Memory B cell (primary cell): ENCODE data around the gene APBA3.
A peak's percentile ranks its signal among the peaks of the same experiment; 100 is the strongest.

ENCODE experiments used
- ATAC-seq: fragments of 150-1000 bp; cut with Tn5 transposase; 2 replicates; pipeline ENCODE4 v1.10.0; 2021; ENCODE audit warnings: low read depth, mild to moderate bottlenecking, moderate library complexity
- DNase-seq, 2 donors: peaks; one replicate each; pipeline ENCODE4 v3.0.0; 2022; ENCODE audit warnings: low spot score in 2 of 2
- H3K27ac Mint-ChIP-seq: one replicate; pipeline ENCODE4 v1.8.0; 2022; ENCODE audit warnings: mild to moderate bottlenecking, moderate library complexity, mixed read lengths
- H3K27me3 Mint-ChIP-seq: one replicate; pipeline ENCODE4 v1.8.0; 2022; ENCODE audit warnings: mixed read lengths
- H3K36me3 Mint-ChIP-seq: one replicate; pipeline ENCODE4 v1.8.0; 2022; ENCODE audit warnings: mild to moderate bottlenecking, mixed read lengths
- H3K4me1 Mint-ChIP-seq: one replicate; pipeline ENCODE4 v1.8.0; 2022; ENCODE audit warnings: mixed read lengths
- H3K4me3 Mint-ChIP-seq: one replicate; pipeline ENCODE4 v1.8.0; 2022; ENCODE audit warnings: mild to moderate bottlenecking, moderate library complexity, mixed read lengths
- H3K9me3 Mint-ChIP-seq: one replicate; pipeline ENCODE4 v1.8.0; 2022; ENCODE audit warnings: mixed read lengths

The APBA3 gene

GRCh38 chr19:3734310-3734600 is 27.2 kb downstream of the APBA3 start:
- no peak for ATAC-seq
- peaks cover 16% of the 10 kb centered on the region for H3K27me3 Mint-ChIP-seq
- H3K4me1 Mint-ChIP-seq = no peaks in the 10 kb centered on the region
- H3K9me3 Mint-ChIP-seq = no peaks in the 10 kb centered on the region
- no peaks in the 10 kb centered on the region for H3K36me3 Mint-ChIP-seq
- no peak overlapping the region for H3K4me3 Mint-ChIP-seq
- H3K27ac Mint-ChIP-seq = no peak overlapping the region
- no peak for DNase-seq

DNA sequence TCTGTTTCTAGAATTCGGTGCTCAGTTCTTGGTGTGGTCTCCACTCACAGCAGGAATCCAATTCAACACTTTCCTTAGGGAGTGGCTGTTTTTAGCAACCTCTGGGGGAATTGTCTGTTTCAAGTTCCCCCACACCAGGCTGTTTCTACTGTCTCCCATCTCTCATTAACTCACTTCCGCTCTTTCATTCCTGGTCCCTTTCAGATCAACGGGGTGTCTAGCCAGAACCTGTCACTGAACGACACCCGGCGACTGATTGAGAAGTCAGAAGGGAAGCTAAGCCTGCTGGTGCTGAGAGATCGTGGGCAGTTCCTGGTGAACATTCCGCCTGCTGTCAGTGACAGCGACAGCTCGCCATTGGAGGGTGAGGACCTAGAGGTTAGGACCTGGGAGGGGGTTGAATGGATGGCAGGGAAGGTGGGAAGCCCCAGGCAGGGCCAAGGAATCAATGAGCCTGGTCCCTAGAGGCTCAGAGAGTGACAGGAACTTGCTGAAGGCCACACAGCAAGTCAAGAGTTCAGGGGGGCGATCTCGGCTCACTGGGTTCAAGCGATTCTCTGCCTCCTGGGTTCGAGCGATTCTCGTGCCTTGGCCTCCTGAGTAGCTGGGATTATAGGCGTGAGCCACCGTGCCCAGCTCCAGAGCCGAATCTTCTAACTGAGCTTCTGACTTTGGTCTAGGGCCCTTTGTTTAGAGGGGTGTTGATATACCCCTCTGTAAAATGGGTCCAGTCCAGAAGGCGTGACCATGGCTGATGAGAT is 27.8 kb downstream of the APBA3 start:
- DNase-seq = no peak
- Mint-ChIP-seq H3K4me1 (no peaks in the 10 kb centered on the region), H3K9me3 (no peaks in the 10 kb centered on the region), H3K27ac (no peak overlapping the region), H3K27me3 (peaks cover 16% of the 10 kb centered on the region), H3K4me3 (no peak overlapping the region), H3K36me3 (no peaks in the 10 kb centered on the region)
- no peak for ATAC-seq

DNA sequence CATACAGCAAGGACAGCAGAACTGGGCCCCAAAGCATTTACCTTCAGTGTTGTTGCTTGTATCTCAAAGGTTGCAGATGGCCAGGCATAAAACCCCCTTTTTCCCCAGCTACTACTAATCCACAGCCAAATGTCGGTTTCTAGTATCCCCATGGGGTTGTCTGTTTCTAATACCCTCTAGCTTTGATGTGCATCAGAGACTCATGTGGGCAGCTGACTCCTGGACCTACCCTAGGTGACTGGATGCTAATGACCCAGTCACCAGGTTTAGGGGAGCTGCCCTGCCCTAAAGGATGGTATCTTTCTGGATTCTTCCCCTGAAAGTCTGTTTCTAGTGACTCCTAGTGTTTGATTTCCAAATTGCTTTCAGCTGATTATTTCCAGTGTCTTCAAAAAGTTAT is 29.4 kb downstream of the APBA3 start:
- Mint-ChIP-seq H3K36me3 (no peaks in the 10 kb centered on the region), H3K4me1 (no peaks in the 10 kb centered on the region), H3K27me3 (peaks cover 7% of the 10 kb centered on the region), H3K9me3 (no peaks in the 10 kb centered on the region), H3K4me3 (no peak overlapping the region), H3K27ac (no peak overlapping the region)
- DNase-seq (no peak), ATAC-seq (no peak)

DNA sequence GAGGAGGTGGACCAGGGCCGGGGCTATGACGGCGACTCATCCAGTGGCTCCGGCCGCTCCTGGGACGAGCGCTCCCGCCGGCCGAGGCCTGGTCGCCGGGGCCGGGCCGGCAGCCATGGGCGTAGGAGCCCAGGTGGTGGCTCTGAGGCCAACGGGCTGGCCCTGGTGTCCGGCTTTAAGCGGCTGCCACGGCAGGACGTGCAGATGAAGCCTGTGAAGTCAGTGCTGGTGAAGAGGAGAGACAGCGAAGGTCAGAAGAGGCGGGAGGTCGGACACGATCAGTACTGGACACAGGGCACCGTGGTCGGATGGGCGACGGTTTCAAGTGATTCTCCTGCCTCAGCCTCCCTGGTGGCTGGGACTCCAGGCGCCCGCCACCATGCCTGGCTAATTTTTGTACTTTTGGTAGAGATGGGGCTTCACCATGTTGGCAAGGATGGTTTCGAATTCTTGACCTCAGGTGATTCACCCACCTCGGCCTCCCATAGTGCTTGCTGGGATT is 31.0 kb downstream of the APBA3 start:
- no peak for ATAC-seq
- Mint-ChIP-seq H3K27me3 (peaks cover 1% of the 10 kb centered on the region), H3K4me1 (no peaks in the 10 kb centered on the region), H3K36me3 (no peaks in the 10 kb centered on the region), H3K9me3 (no peaks in the 10 kb centered on the region), H3K27ac (no peak overlapping the region), H3K4me3 (no peak overlapping the region)
- no peak for DNase-seq

DNA sequence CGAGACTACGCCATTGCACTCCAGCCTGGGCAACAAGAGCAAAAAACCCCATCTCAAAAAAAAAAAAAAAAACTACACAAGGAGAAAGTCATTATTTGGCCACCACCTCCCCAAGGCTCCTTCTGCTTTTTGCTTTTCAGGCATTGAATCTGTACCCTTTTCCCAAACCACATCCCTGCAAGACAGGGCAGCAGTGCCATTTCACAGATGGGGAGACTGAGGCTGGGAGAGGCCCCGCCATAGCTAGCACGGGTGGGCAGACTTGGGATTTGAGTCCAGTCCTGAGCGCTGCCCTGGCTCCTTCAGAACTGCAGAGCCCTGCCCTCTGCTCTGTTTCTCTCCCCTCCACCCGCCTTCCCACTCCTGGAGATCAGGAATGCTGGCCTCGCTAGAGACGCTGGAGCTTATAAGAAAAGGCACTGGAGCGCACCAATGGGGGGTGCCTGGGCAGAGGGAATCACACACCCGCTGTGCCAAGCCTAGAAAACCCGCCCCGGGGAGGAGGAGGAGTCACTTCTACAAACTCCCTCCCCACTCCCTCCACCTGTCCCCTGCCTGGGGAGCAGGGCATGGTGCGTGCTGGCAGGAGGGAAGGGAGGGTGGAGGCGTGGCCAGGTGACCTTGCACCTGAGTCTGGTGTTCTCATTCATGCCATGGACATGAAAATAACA is 35.7 kb downstream of the APBA3 start:
- H3K4me3 Mint-ChIP-seq = no peak overlapping the region
- H3K9me3 Mint-ChIP-seq = no peaks in the 10 kb centered on the region
- peaks cover 5% of the 10 kb centered on the region for H3K4me1 Mint-ChIP-seq
- no peaks in the 10 kb centered on the region for H3K36me3 Mint-ChIP-seq
- ATAC-seq (no peak), DNase-seq (no peak)
- H3K27ac Mint-ChIP-seq = no peak overlapping the region
- H3K27me3 Mint-ChIP-seq = peaks cover 5% of the 10 kb centered on the region

GRCh38 chr19:3725121-3725520 is 36.4 kb downstream of the APBA3 start:
- DNase-seq (no peak), ATAC-seq (no peak)
- H3K27ac Mint-ChIP-seq = no peak overlapping the region
- H3K27me3 Mint-ChIP-seq = peaks cover 5% of the 10 kb centered on the region
- no peaks in the 10 kb centered on the region for H3K9me3 Mint-ChIP-seq
- H3K4me1 Mint-ChIP-seq = peaks cover 5% of the 10 kb centered on the region
- no peaks in the 10 kb centered on the region for H3K36me3 Mint-ChIP-seq
- H3K4me3 Mint-ChIP-seq = no peak overlapping the region

DNA sequence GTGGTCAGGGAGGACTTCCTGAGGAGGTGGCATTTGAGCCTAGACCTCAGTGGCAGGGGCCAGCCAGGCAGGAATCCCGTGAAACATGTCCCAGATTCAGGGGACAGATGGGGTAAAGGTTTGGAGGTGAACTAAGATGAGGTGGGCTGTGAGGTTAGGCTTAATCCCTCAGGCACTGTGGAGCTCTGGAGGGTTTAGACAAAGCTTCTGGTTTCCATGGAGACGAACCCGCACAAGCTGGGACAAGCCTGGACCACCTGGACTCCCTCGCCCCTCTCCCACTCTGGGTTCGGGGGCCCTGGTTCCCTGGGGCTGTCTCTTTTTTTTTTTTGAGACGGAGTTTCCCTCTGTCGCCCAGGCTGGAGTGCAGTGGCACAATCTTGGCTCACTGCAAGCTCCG is 37.6 kb downstream of the APBA3 start:
- no peak overlapping the region for H3K27ac Mint-ChIP-seq
- no peak overlapping the region for H3K4me3 Mint-ChIP-seq
- no peaks in the 10 kb centered on the region for H3K36me3 Mint-ChIP-seq
- H3K9me3 Mint-ChIP-seq = no peaks in the 10 kb centered on the region
- ATAC-seq (no peak), DNase-seq (no peak)
- peaks cover 5% of the 10 kb centered on the region for H3K4me1 Mint-ChIP-seq
- peaks cover 8% of the 10 kb centered on the region for H3K27me3 Mint-ChIP-seq

GRCh38 chr19:3723110-3723488 is 38.4 kb downstream of the APBA3 start:
- Mint-ChIP-seq H3K27ac (no peak overlapping the region), H3K36me3 (no peaks in the 10 kb centered on the region), H3K4me1 (peaks cover 5% of the 10 kb centered on the region), H3K9me3 (no peaks in the 10 kb centered on the region), H3K27me3 (peaks cover 8% of the 10 kb centered on the region), H3K4me3 (no peak overlapping the region)
- DNase-seq (no peak), ATAC-seq (no peak)

GRCh38 chr19:3722443-3723109 is 38.9 kb downstream of the APBA3 start:
- Mint-ChIP-seq H3K9me3 (no peaks in the 10 kb centered on the region), H3K4me3 (peak overlapping the region; percentile 37), H3K27me3 (peaks cover 8% of the 10 kb centered on the region), H3K27ac (no peak overlapping the region), H3K4me1 (peaks cover 5% of the 10 kb centered on the region), H3K36me3 (no peaks in the 10 kb centered on the region)
- DNase-seq (no peak), ATAC-seq (no peak)

- Mint-ChIP-seq H3K4me1 (peaks cover 5% of the 10 kb centered on the region), H3K27ac (no peak overlapping the region), H3K27me3 (peaks cover 8% of the 10 kb centered on the region), H3K4me3 (peak overlapping the region; percentile 37), H3K9me3 (no peaks in the 10 kb centered on the region), H3K36me3 (no peaks in the 10 kb centered on the region)
- DNase-seq (no peak), ATAC-seq (no peak)
Observed at GRCh38 chr19:3721887-3722442, 39.5 kb downstream of the APBA3 start.

DNA sequence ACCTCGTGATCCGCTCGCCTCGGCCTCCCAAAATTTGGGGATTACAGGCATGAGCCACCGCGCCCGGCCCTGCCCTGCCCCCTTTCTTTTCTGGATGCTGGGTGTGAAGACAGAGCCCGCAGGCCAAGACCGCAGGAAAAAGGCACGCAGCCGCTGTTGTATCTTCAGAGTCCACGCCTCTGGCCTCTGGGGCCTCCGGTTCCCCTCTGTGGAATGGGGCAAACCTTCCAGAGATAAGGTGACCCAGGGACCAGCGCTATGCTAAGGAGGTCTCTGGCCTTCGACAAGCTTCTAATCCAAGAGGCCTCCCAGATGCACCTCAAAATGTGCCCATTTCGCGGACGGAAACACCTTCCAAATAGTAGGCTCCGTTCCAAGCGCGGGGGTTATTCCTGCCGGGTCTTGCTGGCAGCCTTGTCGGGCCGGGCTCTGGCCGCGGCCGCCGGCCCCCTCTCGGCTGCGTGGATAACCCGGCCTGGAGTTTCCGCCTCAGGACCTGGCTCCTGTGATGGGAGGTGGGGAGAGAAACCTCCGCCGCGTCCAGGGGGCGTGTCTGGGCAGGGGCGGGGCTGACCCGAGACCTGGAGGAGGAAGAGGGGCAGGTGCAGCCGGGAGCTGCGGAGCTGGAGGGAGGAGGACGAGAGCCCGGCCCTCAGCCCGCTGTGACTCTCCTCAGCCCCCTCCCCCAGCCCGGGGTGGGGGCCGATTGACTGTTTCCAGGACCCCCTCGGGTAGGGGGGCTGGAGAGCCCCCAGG is 40.2 kb downstream of the APBA3 start:
- DNase-seq (peak; percentile 77 to 88), ATAC-seq (peak; percentile 86)
- peaks cover 8% of the 10 kb centered on the region for H3K27me3 Mint-ChIP-seq
- no peaks in the 10 kb centered on the region for H3K36me3 Mint-ChIP-seq
- peak overlapping the region; percentile 75 for H3K4me3 Mint-ChIP-seq
- no peak overlapping the region for H3K27ac Mint-ChIP-seq
- H3K9me3 Mint-ChIP-seq = no peaks in the 10 kb centered on the region
- H3K4me1 Mint-ChIP-seq = peaks cover 5% of the 10 kb centered on the region

DNA sequence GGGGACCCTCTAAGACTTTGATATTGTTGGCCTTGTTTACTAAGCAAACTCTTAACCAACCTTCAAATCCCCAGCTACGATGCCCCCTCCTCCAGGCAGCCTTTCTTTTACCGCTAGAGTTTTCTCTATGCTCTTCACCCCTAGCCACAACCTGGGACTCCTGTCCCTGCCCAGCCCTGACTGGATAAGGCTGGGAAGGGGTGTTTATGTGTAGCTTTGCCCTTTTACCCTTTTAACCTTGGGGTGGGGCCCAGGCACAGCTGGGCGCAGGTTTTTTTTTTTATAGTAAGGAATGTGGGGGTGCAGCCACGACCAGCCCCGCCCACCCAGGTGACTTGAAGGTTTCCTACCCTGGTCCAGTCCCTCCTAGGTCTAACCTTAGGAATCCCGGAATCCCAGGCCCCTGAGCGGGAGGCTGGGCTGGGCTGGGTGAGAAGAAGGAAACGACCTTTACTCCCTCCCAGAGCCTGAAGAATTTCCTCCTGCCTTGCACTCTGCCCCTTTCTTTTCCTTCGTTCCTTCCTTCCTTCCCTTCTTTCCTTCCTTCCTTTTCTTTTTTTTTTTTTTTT is 41.1 kb downstream of the APBA3 start:
- H3K36me3 Mint-ChIP-seq = no peaks in the 10 kb centered on the region
- H3K4me1 Mint-ChIP-seq = peaks cover 5% of the 10 kb centered on the region
- no peaks in the 10 kb centered on the region for H3K9me3 Mint-ChIP-seq
- no peak overlapping the region for H3K4me3 Mint-ChIP-seq
- peaks cover 8% of the 10 kb centered on the region for H3K27me3 Mint-ChIP-seq
- H3K27ac Mint-ChIP-seq = no peak overlapping the region
- no peak for DNase-seq
- no peak for ATAC-seq

GRCh38 chr19:3719868-3720267 is 41.6 kb downstream of the APBA3 start:
- DNase-seq (no peak), ATAC-seq (no peak)
- peaks cover 8% of the 10 kb centered on the region for H3K27me3 Mint-ChIP-seq
- H3K27ac Mint-ChIP-seq = no peak overlapping the region
- no peaks in the 10 kb centered on the region for H3K36me3 Mint-ChIP-seq
- H3K9me3 Mint-ChIP-seq = no peaks in the 10 kb centered on the region
- peaks cover 5% of the 10 kb centered on the region for H3K4me1 Mint-ChIP-seq
- no peak overlapping the region for H3K4me3 Mint-ChIP-seq
